Measurements from ENCODE around the gene MYO7A.

- TF ChIP-seq EZH2 (optimal IDR thresholded peaks at IDR 0.05; ENCODE audit: low read depth, low read length) (no peak), CTCF (IDR thresholded peaks at IDR 0.05; ENCODE audit: low read length) (no peak)
Measured at GRCh38 chr11:77200351-77201268, 72.6 kb downstream of the MYO7A start.

All from MM.1S (cell line).